GM19397 (cell line): ENCODE measurements around the gene PRAMEF12.
"Not testable (repeated sequence)": the region's sequence is repeated elsewhere in the genome, so short reads cannot be mapped to it uniquely, and the experiment has no call there.

ENCODE experiments used
- ATAC-seq: cut with Tn5 transposase; IDR thresholded peaks from one replicate; pipeline ENCODE4 v1.9.1; 2021; ENCODE audit warnings: mild to moderate bottlenecking, moderate library complexity; ENCODE audit not compliant: unreplicated experiment

Gene PRAMEF12

DNA sequence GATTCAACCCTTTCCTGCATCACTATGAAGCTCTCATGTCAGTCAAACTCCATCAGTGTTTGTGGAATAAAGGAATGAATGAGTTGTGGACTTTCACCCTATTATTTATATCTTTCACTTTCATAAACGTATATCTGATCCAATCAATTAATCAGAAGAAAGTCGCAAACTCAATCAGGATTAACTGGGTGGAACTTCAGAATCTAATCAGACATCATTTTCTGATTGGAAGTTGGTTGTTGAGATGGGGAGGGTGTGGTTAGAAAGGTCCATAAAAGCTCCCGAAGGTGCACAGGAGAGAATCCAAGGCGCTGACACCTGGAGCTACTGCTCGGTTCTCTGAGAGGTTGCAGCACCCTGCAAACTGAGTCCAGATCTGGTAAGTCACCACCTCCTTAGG lies at the start of gene PRAMEF12:
Gene PRAMEF12 (plus strand): TSS at position 301 of the 400 bp plus-strand sequence. CDS start 1,130 bp downstream, outside the sequence.
- no peak for ATAC-seq

DNA sequence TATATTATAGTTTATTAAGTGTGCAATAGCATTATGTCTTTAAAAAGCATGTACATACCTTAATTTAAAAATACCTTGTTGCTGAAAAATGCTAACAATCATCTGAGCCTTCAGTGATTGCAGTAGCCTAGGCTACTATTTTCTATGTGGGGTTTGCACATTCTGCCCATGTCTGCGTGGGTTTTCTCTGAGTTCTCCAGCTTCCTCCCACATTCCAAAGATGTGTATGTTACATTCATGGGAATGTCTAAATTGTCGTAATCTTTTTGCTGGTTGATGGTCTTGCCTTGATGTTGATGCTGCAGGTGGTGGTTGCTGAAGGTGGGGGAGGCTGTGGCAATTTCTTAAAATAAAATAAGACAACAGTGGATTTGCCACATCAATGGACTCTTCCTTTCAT lies 45.1 kb upstream of the PRAMEF12 start:
- ATAC-seq, result no peak

DNA sequence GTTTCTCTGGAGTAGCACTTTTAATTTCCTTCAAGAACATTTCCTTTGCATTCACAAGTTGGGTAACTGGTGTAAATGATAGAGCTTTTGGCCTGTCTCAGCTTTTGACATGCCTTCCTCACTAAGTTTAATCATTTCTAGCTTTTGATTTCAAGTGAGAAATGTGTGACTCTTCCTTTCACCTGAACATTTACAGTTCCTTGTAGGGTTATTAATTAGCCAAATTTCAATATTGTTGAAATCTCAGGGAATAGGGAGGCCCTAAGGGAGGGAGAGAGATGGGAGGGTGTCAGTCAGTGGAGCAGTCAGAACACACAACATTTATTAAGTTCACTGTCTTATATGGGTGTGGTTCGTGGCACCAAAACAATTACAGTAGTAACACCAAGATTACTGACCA lies 43.4 kb upstream of the PRAMEF12 start:
- no peak for ATAC-seq

DNA sequence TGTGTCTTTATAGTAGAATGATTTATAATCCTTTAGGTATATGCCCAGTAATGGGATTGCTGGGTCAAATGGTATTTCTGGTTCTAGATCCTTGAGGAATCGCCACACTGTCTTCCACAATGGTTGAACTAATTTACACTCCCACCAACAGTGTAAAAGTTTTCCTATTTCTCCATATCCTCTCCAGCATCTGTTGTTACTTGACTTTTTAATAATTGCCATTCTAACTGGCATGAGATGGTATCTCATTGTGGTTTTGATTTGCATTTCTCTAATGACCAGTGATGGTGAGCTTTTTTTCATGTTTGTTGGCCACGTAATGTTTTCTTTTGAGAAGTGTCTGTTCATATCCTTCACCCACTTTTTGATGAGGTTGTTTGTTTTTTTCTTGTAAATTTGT lies 42.5 kb upstream of the PRAMEF12 start:
- ATAC-seq, result not testable (repeated sequence)

DNA sequence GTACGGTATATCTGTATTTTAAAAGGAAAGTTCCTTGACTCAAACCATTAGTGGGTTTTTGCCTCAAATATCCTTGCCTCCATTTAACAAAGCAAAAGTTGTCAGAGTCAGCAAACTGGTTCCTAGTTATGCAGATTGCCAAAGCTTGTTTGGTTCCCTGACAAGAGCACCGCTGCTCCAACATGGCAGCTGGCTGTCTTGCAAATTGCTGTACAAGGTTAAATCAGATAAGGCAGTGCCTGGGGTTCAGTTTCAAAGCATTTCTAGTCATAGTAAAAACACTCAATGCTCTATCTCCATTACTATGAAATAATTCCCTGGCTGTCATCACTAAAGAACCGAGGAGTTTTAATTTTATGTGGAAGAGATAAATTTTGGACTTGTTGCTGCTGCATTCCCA lies 38.9 kb upstream of the PRAMEF12 start:
- ATAC-seq, result no peak

DNA sequence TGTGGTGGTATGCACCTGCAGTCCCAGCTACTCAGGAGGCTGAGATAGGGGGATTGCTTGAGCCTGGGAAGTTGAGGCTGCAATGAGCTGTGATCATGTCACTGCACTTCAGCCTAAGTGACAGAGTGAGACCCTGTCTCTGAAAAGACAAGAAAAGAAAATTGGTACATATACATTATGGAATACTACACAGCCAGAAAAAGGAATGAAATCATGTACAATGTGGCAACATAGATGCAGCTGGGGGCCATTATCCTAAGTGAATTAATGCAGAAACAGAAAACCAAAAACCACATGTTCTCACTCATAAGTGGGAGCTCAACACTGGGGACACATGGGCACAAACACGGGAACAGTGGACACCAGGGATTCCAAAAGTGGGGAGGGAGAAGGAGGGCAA lies 34.6 kb upstream of the PRAMEF12 start:
- ATAC-seq, result no peak

DNA sequence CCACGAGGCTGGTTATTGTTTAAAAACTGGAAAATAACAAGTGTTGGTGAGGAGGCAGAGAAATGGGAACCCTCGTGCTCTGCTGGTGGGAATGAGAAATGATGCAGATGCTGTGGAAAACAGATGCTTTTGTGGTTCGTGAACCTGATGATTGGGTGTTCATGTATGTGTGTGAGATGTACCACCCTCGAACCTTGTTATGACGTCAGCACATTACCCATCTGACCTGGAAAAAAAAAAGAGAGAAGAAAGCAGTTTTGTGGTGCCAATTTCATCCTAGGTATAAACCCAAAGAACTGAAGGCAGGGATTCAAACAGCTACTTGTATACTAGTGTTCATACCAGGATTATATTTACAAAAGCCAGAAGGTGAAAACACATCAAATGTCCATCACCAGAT lies 33.9 kb upstream of the PRAMEF12 start:
- no peak for ATAC-seq

DNA sequence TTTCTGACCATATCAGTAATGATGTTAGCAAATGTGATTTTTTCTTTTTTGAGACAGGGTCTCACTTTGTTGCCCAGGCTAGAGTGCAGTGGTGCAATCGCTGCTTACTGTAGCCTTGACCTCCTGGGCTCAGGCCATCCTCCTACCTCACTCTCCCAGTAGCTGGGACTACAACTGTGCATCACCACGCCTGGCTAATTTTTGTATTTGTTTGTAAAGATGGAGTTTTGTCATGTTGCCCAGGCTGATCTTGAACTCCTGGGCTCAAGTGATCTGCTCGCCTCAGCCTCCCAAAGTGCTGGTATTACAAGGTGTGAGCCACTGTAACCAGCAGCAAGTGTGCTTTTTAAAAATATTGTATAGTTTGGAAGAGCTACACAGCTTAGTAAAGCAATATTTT lies 31.6 kb upstream of the PRAMEF12 start:
- no peak for ATAC-seq

DNA sequence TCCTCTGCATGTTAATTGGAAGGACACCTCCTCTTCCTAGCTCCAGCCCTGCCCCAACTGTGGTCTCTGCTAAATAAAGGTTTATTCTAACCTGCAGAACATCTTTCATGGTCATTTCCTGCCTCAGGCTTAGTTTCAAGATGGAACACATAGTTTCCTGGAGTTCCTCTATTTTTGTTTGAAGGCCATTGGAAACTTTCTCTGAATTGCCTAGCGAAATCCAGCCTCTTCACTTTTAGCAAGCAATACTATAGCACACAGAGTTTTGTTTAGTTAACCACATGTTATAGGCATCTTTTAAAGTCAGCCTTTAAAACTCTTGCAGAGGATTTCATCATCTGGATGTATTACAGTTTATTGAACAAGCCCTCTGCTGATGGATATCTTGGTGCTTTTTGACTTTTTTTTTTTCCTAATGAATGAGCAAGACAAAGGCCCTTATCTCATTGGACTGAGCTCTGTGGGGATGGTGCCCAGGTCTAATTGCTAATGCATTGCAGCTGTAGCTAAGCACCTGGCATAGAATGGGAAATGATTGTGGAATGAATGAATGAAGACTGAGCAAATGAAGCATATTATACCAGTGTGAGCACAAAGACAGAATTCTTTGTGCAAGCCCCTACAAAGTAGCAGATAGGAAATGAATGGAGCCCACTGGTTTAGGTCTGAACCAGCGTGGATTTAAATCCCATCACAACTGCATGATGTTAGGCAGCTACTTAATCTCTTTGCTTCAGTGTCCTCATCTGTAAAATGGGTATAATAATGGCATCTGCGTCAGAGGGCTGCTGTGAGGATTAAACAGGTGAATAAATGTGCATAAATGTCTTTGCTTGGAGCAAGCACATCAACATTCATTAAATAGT lies 28.2 kb upstream of the PRAMEF12 start:
- ATAC-seq, result no peak

DNA sequence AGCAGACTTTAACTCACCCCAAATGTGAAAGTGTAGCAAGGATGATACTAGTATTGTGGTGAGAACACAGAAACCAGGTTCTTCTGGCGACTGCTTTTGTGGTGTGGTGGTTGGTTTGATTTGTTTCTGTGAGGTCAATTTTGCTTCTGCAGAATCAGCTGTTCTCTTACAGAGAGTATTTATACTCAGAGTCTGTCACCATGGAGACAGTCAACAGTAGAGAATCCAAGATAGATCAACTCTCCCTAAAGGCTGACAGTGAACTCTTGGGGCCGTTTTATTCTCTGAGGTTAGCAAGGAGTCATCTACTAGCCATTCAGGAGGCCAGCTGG lies 27.6 kb upstream of the PRAMEF12 start, which contains the start of gene CFAP107:
Gene CFAP107 (plus strand): TSS at position 209 of the 332 bp plus-strand sequence. CDS start 231 bp downstream, outside the sequence.
- no peak for ATAC-seq

DNA sequence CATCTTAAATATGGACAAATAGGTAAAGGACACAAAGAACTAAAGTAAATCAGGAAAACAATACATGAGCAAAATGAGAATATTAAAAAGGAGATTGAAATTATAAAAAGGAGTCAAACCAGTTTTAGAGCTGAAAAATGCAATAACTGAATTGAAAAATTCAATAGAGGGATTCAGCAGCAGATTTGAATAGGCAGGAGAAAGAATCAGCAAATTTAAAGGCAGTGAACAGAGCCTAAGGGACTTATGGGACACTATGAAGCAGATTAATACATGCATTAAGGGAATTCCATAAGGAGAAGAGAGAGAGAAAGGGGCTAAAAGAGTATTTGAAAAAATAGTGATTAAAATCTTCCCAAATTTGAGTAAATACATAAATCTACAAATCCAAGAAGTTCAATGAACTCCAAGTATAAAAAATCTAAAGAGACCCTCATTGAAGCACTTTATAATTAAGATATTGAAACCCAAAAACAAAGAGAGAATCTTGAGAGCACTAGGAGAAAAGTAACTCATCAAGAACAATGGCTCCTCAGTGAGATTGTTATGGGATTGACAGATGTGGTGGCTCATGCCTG lies 24.7 kb upstream of the PRAMEF12 start:
- no peak for ATAC-seq

DNA sequence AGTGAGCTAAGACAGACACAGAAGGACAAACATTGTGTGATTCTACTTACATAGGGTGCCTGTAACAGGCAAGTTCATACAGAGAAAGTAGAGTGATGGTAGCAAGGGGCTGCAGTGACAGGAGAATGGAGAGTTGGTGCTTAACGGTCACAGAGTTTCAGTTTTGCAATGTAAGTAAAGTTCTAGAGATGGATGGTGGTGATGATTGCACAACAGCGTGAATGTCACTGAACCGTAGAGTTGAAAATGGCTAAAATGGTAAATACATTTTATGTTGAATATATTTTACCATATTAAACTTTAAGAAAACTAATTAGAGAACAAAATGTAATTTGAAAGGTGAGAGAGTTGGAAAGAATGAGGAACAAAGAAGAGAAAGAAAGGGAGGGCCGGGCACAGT lies 18.8 kb upstream of the PRAMEF12 start:
- ATAC-seq, result no peak

DNA sequence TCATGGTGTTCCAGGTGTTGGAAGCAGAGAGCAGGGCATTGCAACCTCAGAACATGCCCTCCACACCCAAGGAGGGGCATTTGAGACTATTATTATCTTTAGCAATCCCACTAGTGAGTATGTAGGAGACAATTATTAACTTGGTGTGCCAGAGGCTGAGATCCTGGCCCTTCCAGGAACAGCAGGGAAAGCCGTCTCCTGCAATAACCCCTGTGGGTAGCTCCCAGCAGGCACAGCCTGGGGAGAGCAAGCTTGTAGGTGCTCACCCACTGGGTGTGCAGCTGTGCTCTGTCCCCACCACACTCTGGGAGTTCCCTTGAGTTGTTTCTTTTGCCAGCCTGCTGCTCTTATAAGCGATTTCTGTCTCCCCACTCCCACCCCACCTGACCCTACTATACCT lies 17.3 kb upstream of the PRAMEF12 start:
- ATAC-seq, result no peak

DNA sequence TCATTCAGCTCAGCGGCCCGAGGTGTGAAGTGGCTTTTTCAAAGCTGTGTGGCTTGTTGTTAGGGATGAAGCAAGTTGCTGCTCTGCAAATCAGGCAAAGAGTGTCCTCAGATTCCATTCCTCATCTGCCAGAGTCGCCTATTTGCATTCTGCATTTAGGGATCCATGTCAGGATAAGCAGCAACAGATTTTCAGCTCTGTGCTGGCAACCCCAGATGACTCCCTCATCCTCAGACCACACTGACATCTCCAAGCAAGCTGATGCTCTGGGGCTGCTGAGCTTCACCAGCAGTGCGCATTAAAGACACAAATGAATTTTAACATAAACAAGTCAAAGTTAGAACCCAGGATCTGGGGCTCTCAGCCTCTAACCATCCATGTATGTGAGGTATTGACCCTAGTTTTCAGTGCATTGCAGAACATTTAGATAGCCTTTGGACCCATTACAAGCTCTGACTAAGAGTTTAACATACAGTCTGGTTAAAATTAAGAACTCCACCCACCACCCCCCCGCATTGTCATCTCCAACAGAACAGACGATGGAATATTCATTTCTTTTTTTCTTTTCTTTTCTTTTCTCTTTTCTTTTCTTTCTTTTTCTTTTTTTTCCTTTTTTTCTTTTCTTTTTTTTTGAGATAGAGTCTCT lies 16.6 kb upstream of the PRAMEF12 start:
- ATAC-seq, result no peak

DNA sequence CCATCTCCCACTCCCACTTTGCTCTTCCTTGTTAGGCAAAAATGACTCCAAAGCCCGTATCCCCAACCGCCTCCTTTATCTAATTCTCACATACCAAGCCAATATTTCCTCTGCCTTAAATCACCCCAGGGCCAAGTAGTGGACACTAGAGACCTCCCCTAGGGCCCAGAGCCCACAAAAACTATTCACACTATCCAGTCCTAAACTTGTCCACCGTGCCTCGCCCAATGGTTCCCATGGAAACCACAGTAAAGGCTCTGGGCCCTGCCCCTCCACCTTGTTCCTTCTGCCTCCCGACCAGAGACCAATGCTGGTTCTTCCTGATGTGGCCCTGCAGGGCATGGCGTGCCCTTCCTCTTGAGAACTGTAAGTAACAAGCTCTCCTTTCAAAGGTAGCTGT lies 15.7 kb upstream of the PRAMEF12 start:
- ATAC-seq, result no peak

DNA sequence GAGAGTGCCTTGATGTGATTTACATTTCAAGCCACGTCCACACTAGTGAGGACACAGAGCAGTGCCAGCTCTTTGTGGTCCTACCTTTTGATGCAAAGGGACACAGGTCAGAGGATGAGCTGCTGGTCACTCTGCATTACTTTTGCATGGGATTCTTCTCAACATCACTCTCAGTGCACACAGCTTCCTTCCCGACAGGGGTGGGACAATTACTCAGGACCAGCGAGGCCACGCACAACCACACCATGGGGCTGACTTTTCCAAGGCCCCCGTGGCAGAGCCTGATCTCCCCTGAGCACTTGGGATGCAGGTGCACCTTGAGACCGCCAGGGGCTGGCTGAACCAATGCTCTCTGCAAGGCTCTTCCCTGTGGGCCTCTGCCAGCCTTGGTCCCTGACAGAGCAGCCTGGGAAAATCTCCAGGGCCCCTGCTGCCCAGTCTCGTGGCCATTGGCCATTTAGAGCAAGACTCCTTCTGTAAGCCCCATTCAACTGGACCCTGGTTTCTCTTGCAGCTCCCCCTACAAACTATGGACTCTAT lies 13.2 kb upstream of the PRAMEF12 start:
- no peak for ATAC-seq

DNA sequence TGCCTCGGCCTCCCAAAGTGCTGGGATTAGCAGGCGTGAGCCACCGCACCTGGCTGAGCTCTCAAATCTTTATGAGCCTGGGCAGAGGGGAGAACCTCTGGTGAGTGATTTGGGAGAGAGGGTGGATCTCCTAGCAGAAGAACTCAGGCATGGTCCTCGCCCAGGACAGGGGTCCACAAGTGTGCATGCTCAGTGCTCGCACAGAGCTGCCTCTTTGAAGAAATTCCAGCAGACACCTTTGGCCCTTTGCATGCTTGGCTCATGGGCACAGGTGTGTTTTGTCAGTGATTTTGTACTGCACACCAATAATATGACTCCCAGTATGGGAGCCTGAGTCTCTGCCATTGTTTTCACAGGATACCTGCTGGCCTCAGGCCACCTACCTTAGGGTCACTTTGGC lies 11.8 kb upstream of the PRAMEF12 start:
- no peak for ATAC-seq

DNA sequence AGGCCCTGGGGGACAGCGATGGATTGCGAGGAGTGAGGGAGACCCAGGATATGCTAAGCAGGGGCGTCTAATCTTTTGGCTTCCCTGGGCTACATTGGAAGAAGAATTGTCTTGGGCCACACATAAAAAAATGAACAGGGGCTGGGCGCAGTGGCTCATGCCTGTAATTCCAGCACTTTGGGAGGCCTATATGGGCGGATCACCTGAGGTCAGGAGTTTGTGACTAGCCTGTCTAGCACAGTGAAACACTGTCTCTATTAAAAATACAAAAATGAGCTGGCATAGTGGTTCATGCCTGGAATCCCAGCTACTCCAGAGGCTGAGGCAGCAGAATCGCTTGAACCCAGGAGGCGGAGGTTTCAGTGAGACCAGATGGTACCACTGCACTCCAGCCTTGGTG lies 10.8 kb upstream of the PRAMEF12 start:
- no peak for ATAC-seq

DNA sequence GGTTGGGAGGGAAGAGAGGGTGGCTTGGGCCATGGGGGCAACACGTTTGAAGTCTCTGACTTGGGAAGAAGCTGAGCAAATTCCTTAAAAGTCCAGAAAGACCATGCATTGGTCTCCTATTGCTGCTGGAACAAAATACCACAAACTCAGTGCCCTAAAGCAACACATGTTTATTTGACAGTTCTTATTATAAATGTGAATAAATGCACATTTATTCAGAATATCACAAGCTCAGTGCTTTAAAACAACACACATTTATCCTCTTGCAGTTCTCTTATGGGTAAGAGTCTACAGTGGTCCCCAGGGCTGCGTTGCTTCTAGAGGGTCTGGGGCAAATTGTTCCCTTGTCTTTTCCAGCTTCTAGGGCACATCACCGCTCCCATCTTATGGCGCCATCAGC lies 10.1 kb upstream of the PRAMEF12 start:
- ATAC-seq, result no peak

DNA sequence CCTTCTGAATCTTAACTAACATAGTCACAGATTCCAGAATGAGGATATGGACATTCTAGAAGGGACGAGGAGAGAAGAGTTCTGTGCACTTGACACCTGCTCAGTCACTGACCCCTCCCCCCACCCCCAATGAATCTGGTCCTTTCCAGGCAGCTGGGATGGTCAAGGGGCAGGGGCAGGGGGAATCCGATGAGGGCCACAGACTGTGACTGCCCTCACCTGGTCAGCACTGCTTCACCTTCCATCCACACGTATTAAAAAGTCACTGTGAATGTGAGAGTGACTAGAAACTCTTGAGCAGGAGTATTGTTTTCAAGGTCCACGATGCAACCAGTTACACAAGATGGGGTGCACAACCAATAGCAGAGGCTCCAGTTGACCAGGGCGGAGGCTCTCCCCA lies 9.5 kb upstream of the PRAMEF12 start:
- no peak for ATAC-seq

DNA sequence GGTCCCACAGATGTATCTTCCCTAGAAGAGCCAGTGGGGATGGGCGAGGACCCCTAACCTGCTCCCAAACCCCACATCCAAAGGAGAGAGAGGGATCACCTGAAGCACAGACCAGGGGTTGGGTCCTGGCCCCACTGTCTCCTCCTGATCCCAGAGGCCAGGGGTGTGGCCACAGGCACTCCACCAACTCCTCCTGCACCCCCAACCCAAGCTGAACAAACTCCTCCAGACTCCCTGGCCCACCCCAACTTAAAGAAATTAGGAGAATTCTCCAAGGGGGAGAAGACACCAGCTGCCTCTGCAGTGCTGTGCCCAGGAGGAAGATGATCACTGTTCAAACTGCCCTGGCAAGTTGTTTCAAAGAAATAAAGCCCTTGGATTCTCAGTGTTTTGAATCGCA lies 4.5 kb upstream of the PRAMEF12 start:
- ATAC-seq, result no peak

DNA sequence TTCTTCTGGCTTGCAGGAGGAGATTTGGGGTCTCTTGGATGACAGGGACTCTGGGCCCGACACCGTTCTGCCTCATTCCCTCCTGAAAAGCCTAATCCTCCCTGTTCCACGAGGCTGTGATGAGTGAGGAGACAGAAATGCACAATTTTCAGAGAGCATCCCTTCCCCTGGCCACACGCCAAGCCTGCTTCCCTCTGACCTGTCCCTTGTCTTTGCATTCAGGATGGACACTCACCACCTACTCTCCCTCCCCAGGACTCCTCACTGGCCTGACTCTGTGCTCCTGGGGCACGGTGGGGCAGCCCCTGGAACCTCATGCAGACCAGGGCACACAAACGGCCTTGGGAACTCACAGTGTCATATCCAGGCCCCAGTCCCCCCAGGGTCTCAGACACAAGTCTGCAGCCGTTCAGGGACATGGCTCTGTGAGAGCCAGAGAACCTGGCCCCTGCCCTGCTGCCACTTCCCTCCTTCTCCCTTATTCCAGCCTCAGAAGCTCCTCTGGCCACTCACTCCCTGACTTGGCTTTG lies 3.5 kb upstream of the PRAMEF12 start:
- ATAC-seq, result no peak
